GM21825 (cell line): ENCODE data around the gene LGALS3BP.

Experiments
- ATAC-seq: cut with Tn5 transposase; IDR thresholded peaks from one replicate; pipeline ENCODE4 v1.9.1; 2021; ENCODE audit warnings: mild to moderate bottlenecking, moderate library complexity; ENCODE audit not compliant: unreplicated experiment

The LGALS3BP gene

DNA sequence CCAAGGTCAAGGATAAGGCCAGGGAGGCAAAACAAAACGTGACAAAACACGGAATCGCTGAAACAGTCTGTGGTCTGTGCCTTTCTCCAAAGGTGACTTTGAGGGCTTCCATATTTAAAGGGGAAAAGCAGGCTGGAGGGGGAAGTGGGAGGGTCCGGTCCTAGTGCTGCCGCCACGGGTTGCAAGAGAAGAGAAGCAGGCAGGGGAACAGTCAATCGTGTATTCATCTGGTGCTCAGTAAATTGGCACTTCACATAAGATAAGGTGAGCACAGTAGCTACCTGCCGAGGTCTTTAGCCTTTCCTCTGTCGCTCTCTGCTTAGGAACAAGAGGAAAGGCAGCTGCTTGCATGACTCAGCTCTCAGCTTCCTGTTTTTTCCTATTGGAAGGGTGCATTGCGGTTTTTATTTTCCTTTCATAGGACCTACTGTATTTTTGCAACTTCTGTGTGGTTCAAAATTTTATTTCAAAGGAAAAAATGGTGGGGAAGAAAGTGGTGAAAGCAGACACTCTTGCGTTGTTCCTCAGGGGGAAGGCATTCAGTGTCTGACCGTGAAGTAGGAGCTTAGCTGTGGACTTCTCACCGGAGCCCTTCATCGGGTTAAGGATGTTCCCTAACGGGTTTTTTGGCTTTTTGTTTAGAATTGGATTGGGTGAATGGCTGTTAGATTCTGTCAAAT is 7.1 kb upstream of the LGALS3BP start:
- ATAC-seq, result no peak

- ATAC-seq, result no peak
These were observed 6.4 kb upstream of the LGALS3BP start for GRCh38 chr17:78986048-78986648.

DNA sequence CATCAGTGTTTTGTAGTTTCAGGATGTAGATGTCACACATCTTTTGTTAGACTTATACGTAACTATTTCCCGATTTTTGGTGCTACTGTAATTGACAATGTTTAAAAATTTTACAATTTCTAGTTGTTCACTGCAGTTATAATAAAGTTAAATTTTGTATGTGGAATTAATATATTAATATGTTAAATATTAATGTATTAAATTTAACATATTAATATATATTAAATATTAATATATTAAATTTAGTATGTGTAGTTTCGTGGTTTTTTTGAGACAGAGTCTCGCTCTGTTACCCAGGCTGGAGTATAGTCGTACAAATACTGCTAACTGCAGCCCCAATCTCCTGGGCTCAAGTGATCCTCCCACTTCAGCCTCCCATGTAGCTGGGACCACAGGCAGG is 5.7 kb upstream of the LGALS3BP start:
- ATAC-seq, result no peak

DNA sequence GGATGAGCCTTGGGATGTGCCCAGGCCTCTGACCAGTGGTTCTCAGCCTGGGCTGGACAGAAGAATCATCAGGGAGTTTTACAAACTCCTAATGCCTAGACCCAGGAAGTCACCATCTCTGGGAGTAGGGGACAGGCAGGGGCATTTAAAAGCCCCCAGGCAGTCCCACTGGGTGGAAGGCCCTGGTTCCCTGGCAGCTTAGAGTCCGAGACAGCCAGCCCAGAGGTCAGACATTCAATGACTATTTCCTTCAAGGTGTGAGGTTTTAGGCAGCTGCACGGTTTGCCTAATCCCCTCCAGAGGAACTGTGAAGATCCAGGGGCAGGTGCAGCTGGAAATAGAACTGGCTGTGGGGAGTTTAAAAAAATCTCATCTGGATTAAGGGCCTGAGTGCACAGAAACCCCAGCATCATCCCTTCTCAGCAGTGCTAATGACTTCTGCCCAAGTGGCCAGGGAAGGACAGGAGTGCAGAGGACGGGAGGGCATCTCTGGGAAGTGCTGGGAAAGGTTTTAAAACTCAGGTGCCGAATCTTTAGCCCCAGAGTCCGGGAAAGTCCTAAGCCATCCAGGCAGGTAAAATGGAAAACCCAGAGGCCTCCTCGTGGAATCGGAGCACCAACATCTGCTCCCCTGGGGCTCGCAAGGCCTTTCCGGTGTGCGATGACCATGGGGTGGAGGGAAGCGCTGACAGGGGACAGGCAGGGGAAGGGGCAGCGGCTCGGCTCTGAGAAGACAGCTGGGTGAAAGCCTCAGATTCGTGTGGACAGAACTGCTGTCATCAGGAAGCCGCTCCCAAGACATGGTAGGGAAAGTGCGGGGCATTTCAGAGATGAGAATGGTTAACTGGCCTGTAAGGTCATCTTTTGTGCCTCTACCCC is 1.5 kb upstream of the LGALS3BP start:
- ATAC-seq, result no peak

DNA sequence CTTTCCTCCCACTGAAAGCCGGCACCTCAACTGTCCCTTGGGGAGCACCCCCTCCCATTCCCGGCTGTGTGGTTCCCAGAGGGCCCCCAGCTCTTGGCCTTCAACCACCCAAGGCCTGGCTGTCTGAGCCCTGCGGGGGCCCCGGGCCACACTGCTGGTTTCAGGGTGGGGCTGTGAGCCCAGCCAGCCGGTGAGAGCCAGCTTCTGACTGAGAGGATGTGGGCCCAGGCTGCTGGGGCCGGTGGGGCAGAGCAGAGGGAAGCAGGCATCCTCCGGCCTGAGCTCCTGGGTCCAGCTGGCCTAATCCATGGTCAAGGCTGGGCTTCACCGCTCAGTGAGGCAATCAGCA is 875 bp upstream of the LGALS3BP start:
- no peak for ATAC-seq

DNA sequence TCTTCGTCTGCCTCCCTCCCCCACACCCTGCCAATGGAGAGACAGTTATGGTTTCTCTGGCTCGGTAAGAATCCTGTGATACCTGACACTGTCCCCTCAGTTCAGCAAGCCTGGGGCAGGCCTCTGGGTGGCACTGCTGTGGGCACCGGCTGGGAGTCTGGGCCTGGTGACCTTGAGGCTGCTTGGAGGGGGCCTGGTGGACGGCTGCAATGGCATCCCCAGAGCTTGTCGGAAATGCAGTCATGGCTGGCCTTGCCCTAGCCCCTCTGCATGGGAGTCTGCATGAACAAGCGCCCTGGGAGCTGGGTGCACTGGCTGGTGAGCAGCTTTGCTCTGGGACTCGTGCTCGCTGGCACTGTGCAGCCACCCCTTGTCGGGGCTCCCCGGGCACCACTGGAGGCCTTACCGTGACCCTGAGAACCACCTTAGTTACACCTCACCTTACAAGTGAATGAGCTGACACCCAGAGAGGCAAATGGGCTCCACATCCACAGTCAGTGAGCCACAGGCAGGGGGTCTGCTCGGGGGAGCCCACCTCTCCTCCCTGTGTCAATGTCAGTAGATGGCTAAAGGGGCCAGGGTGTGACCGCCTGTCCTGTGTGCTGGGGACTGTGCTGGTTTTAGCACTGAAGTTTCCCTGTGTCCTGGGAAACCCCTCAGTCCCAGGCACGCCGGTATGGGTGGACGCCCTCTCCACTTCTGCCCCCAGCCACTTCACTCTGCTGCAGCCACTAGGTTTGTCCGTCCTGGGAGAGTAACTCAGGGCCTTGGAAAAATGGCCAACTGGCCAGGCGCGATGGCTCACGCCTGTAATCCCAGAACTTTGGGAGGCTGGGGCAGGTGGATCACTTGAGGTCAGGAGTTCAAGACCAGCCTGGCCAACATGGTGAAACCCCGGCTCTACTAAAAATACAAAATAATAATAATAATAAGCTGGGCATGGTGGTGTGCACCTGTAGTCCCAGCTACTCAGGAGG is 1.4 kb downstream of the LGALS3BP start:
- ATAC-seq, result no peak

- ATAC-seq, result no peak
These were observed 2.1 kb downstream of the LGALS3BP start for GRCh38 chr17:78977681-78977943.

GRCh38 chr17:78976907-78977680 is 2.6 kb downstream of the LGALS3BP start:
- no peak for ATAC-seq

DNA sequence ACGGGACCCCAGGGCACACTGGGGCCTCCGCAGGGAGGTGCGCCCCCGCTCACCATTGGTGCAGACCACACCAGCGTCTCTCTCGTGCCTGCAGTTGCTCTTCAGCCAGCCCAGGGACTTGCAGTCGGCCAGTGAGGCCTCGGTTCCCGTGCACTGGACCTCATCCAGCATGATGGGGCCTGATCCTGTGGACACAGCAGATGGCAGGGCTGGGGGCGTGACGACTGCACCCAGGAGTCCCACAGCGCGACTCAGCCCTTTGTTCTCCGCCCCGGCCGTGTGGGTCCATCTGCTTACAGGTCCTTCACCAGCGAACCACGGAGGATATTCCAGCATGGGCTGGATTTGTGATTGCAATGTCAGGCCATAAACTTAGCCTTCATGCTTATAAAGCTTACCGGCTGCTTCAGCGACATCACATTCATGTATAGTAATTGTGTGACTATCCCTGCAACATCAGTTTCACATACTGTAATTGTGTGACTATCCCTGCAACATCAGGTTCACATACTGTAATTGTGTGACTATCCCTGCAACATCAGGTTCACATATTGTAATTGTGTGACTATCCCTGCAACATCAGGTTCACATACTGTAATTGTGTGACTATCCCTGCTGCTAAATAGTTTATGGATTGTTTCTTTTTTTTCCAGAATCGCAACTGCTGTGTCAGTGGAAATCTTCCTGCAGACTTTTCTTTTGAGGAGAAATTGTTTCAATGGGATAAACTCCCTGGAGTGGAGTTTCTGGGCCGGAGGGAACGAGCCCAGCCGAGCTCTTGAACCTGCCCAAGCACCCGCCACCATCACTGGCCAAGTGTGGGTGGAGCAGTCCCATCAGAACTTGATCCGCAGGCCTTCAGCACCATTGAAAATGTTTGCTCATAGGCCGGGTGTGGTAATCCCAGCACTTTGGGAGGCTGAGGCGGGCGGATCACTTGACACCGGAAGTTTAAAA is 4.8 kb downstream of the LGALS3BP start:
- ATAC-seq, result no peak

GRCh38 chr17:78973792-78974520 is 5.8 kb downstream of the LGALS3BP start:
- ATAC-seq, result no peak

GRCh38 chr17:78973196-78973595 is 6.5 kb downstream of the LGALS3BP start:
- ATAC-seq, result no peak

DNA sequence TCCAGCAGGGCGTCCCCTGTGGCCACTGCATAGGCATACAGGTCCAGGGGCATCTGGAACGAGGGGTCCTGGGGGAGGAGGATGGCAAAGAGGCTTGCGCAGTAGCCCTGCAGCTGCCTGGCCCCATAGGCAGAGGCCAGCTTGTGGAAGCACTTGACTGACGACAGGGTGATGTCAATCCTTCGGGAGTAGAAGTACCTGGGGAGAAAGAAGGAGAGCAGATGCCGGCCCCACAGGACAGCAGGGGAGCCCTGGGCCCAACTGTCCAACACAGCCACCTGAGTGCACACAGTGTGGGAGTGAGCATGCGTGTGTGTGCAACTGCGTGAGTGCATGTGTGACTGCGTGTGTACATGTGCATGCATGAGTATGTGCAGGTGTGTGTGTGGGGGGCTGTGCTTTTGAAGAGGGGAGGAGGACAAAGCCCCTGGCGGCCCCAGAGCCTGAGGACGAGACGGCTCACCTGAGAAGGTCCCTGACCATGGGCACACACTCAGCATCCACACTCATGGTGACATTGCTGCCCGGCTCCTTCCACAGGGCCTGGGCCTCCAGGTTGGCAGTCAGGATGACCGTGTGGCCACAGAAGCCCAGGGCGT is 7.1 kb downstream of the LGALS3BP start:
- ATAC-seq, result no peak

GRCh38 chr17:78971756-78972506 is 7.8 kb downstream of the LGALS3BP start:
- no peak for ATAC-seq

DNA sequence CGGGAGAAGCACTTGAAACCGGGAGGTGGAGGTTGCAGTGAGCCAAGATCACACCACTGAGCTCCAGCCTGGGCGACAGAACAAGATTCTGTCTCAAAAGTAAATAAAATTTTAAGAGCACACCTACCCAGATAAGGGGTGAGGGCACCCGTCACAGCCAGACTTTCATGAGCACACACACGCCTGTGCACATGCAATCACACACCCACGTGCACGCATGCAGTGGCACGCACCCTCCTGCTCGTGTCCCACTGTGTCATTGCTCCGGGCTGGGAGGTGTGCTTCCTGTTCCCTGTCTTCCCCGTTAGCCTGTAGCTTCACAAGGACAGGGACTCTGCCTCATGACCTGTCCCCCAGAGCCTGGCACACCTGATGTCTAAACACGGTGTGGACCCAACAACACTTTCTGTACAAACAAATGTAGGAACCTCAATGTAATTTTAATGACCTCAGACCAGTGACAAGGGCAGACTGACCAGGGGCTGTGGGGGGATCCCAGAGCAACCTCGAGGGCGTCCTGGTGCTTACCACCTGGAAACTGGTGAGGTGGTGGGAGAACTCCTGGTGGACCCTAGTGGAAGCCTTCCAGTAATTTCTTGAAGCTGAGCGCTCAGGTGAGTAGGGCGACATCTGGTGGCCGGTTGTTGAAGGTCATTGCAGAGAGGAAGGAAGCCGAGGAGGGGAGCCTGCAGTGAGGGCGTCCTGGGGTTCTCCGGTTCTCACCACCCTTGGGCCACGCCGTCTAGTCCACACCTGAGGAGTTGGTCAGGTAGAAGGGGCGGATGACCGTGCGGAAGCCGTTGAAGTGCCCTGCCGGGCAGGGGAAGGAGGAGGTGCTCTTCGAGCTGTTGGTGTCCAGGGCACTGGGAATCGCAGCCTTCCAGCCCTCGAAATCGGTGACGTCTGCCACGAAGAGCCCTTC is 8.6 kb downstream of the LGALS3BP start:
- no peak for ATAC-seq

DNA sequence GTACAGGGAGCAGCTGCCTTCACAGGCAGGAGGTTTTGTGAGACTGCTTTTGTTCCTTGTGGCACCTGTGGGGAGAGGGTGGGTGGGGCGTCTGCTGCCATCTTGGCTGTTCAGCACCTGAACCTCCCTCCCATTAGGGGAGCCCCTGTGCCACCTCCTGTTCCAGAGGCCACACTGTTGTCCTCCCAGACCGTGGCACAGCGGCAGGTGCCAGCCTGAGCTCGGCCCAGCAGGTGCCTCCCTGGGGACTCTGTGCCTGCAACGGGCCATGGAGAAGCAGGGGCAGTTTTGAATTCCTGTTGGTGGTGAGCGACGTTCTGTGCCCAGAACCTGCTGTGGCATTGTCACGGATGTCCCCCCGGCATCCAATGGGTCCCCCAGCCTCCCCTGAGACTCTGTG is 9.9 kb downstream of the LGALS3BP start:
- no peak for ATAC-seq

DNA sequence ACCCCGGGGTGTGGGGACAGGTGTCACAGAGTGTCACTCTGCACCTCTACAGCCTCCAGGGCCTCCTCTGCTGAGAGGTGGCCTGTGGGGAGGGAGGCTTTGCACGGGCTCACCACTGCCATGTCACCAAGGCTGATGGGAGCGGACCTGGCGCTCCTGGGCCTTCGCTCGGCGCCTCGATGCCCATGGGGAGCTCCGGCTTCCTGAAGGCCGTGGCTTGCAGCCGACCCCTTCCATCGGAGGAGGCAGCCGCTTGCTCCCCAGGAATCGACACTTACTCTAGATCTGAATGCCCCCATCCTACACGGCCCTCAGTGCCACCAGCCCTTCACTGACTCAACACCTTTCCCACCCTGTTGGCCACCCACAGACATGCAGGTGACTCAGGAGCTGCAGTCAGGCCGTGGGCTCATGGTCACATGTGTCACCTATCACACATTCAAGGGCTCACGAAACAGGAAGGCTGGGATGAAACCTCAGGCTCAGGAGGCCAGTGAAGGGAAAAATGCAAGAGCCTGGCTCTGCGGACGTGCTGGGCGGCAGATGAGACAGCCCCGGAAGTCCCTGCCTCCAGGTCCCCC is 11.9 kb downstream of the LGALS3BP start:
- ATAC-seq, result no peak
